GM23248 (cell line): ENCODE data around the gene SCGB2A2.

Experiments used
- EZH2 ChIP-seq: fragments of 200-600 bp; sonication (generic); IDR thresholded peaks from 2 replicates; pipeline ENCODE4 v1.6.1; 2018; ENCODE audit warnings: antibody characterized with exemption, mild to moderate bottlenecking; ENCODE audit not compliant: insufficient read depth, poor library complexity, severe bottlenecking
- EZH2phosphoT487 ChIP-seq: fragments of 200-600 bp; sonication (generic); IDR thresholded peaks from 2 replicates; pipeline ENCODE4 v1.6.1; 2018; ENCODE audit warnings: antibody characterized with exemption, moderate library complexity, mild to moderate bottlenecking, low read depth; ENCODE audit not compliant: insufficient read depth

GRCh38 chr11:62242021-62242420, 27.9 kb upstream of the SCGB2A2 start, which contains the start of gene SCGB1D2:
- TF ChIP-seq EZH2phosphoT487 (no peak), EZH2 (no peak)
